ENCODE results near the gene UAP1L1. TPM values are rescaled to one million over a fixed set of nuclear protein-coding genes. Genes with fewer than 3 reads are reported as not detected.

UAP1L1 gene
- total RNA-seq, 1 experiment from 2014 or later: 3.4 TPM

DNA sequence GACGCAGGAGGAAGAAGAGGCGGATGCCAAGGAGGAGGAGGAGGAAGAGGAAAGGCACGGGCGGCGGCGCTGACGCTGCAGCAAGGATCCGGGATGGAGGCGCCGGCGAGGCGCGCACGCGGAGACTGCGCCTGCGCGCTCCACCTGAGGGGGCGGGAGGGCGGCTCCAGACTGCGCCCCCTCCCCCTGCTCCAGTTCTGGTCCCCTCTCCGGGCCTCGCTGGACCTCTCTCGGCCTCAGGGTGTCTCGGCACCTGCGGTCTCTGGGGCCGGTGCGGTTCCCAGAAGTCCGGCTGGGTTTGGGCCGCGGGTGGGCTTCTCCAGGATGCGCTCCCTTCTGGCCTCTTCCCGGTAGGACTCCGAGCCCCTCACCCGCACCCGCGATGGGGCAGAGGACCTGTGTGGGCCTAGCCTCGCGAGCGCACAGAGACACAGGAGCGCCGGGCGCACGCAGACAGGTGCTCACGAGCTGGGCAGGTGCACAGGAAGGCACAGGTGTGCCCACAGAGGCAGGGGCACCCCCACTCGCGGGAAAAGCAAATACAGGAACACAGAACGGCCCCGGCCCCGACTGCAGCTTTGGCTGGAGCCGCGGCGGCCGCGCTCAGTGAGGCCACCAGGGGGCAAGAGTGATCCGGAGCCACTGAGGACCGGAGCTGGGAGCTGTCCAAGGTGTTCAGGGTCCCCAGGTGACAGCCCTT lies 31.1 kb upstream of the UAP1L1 start, which contains the start of gene NPDC1:
TSS of gene NPDC1 (minus strand) at position 90 of the 700 bp plus-strand sequence. CDS start 188 bp downstream, outside the sequence.
- Histone ChIP-seq H3K27ac (no peak within 1 kb of the TSS), H3K27me3 (replicated peaks) (peaks cover 68% of the 10 kb centered on the region), H3K4me3 (no peak within 1 kb of the TSS), H3K36me3 (no peaks in the 10 kb centered on the region), H3K9me3 (replicated peaks) (no peaks in the 10 kb centered on the region), H3K4me1 (replicated peaks) (peaks cover 8% of the 10 kb centered on the region)
- peak; percentile 33 to 68 for DNase-seq (ENCODE audit: low read depth in 1 of 2, low spot score in 2 of 2)

DNA sequence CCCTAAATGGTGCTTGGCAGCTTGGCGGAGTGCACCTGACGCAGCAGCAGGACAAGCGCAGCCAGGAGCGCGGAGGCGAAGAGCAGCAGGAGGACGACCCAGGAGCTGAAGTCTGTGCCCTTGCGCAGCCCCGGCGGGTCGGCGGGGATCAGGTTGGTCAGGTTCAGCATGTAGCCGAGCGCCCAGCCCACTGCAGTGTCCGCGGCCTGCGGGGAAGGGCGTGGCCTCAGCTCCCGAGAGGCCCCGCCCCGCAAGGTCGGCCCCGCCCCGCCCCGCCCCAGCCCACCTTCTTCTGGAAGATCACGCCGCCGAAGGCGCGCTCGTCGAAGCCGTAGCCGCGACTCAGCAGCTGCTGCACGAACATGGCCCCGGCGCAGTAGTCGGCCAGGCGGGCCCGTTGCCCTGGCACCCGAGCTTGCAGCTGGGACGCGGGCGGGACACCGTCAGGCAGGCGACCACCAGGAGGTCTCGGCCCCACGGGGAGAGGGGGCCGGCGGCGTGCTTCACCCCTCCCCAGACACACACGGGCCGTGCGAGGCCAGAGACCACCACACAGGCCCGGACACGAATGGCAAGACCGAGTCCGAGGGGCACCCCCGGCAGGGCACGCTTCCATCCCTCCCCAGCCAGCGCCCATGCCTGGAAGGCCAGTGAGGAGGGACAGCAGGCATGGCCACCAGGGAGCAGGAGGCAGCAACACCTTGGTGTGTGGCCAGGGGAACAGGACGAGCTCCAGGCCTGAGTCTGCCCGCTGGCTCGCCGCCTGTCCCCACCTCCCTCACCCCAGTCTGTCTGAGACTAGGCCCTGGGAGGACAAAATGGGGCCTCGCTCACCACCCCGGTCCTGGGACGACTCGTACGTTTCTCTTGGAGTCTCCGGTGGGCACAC lies 28.4 kb upstream of the UAP1L1 start:
- no peak for DNase-seq (ENCODE audit: low read depth in 1 of 2, low spot score in 2 of 2)
- Histone ChIP-seq H3K27me3 (replicated peaks) (peaks cover 69% of the 10 kb centered on the region), H3K27ac (no peak overlapping the region)

DNA sequence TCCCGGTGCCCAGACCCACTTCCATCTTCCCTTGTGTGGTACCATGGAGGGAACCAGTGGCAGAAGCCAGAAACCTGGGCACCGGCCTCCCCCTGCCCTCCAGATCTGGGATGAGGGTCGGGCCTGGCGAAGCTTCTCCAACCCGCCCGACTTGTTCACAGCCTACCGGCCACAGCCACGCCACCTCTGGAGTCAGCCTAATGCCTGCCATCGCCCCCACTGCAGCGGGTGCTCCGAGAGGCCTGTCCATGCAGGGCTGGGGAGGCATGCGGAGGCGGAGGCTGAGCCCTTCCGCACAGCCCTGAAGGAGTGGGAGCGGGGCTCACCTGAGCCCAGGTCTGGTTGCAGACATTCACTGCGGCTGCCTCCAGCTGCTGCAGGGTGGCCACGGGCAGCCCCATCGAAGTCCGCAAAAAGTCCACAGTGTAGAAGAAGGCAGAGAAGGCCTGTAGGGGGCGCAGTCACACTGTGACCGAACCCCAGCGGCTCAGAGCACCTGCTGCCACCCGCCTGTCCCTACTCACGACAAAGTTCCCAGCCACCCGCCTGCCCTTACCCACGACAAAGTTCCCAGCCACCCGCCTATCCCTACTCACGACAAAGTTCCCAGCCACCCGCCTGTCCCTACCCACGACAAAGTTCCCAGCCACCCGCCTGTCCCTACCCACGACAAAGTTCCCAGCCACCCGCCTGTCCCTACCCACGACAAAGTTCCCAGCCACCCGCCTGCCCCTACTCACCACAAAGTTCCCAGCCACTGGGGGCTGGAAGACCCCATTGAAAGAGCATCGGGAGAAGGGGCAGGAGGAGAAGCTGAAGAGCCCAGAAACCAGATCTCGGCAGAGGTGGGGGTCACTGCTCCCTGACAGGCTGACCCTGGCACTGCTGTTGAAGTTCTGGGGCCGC lies 27.5 kb upstream of the UAP1L1 start:
- Histone ChIP-seq H3K27ac (no peak overlapping the region), H3K4me1 (replicated peaks) (peaks cover 8% of the 10 kb centered on the region), H3K9me3 (replicated peaks) (no peaks in the 10 kb centered on the region), H3K36me3 (no peaks in the 10 kb centered on the region), H3K27me3 (replicated peaks) (peaks cover 68% of the 10 kb centered on the region), H3K4me3 (no peak overlapping the region)
- DNase-seq (ENCODE audit: low read depth in 1 of 2, low spot score in 2 of 2): no peak

More for the DNA sequence above, 28.4 kb upstream of the UAP1L1 start:
- Histone ChIP-seq H3K4me1 (replicated peaks) (peaks cover 8% of the 10 kb centered on the region), H3K4me3 (no peak overlapping the region), H3K9me3 (replicated peaks) (no peaks in the 10 kb centered on the region), H3K36me3 (no peaks in the 10 kb centered on the region)

DNA sequence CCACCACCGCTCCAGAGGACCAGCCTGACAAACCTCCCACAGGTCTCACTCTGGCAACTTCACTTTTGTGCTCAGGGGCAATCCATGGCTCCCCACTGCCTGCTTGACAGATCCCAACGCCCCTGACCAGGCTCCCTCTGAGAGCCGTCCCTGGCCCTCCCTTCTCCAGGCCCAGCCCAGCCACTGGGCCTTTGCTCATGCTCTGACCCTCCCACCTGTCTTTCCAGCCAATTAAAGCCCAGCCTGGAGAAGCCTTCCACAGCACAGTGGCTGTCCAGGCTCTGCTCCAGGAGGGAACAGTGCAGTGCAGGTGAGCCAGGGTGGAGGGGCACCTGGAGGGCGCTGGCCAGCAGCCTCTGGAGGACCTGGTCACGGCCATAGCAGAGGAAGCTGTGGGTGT lies 26.7 kb upstream of the UAP1L1 start:
- H3K27me3 ChIP-seq (replicated peaks): peaks cover 66% of the 10 kb centered on the region
- no peaks in the 10 kb centered on the region for H3K36me3 ChIP-seq
- H3K27ac ChIP-seq: no peak overlapping the region
- no peak overlapping the region for H3K4me3 ChIP-seq
- no peaks in the 10 kb centered on the region for H3K9me3 ChIP-seq (replicated peaks)
- no peak for DNase-seq (ENCODE audit: low read depth in 1 of 2, low spot score in 2 of 2)
- H3K4me1 ChIP-seq (replicated peaks): peaks cover 8% of the 10 kb centered on the region

DNA sequence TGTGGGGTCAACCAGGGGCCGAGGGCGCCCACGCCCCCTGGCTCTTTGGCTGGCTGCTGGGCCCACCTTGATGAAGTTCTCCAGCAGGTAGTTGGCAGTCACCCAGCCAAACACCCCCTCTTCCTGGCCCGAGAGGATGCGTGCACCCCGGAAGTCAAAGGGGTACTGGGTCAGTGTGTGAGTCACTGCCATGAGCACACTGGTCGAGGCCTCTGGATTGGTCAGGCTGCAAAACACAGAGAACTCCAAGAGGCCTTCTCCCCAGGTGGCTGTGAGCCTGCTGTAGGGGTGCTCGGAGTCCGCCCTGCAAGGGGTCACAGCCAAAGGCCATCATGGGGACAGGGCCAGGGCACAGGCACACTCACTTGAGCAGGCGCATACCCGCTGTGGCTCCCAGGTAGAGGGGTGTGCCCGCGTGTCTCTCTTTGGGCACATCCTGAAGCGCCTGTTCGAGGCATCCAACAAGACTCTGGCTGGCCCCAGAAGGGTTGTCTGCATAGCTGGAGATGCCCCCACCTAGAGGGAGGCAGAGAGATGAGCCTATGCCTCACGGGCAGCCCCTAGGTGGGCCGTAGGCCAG lies 26.1 kb upstream of the UAP1L1 start:
- H3K27me3 ChIP-seq (replicated peaks): peaks cover 68% of the 10 kb centered on the region

DNA sequence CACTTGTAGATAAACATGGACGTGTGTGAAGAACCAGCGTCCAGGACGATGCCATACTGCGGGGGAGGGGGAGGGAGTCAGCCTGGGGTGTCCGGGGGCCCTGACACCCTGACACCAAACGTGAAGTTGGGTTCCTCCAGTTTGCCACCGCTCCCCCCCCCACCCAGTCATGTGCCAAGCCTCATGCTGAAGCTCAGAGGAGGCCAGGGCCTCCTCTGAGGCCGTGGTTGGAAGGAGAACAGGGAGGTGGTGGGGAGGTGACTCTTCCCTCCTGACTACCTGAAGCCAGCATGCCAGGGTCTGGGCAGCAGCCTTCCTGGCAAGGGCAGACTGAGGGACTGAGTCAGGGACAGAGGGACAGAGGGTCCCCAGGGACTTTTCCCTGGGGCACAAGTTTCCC lies 25.0 kb upstream of the UAP1L1 start:
- Histone ChIP-seq H3K4me3 (no peak overlapping the region), H3K36me3 (no peaks in the 10 kb centered on the region), H3K27me3 (replicated peaks) (peaks cover 63% of the 10 kb centered on the region), H3K9me3 (replicated peaks) (no peaks in the 10 kb centered on the region), H3K4me1 (replicated peaks) (no peaks in the 10 kb centered on the region), H3K27ac (no peak overlapping the region)
- no peak for DNase-seq (ENCODE audit: low read depth in 1 of 2, low spot score in 2 of 2)

More for the DNA sequence above, 26.1 kb upstream of the UAP1L1 start:
- Histone ChIP-seq H3K4me3 (no peak overlapping the region), H3K9me3 (replicated peaks) (no peaks in the 10 kb centered on the region), H3K4me1 (replicated peaks) (peaks cover 3% of the 10 kb centered on the region), H3K27ac (no peak overlapping the region), H3K36me3 (no peaks in the 10 kb centered on the region)
- DNase-seq (ENCODE audit: low read depth in 1 of 2, low spot score in 2 of 2): no peak

DNA sequence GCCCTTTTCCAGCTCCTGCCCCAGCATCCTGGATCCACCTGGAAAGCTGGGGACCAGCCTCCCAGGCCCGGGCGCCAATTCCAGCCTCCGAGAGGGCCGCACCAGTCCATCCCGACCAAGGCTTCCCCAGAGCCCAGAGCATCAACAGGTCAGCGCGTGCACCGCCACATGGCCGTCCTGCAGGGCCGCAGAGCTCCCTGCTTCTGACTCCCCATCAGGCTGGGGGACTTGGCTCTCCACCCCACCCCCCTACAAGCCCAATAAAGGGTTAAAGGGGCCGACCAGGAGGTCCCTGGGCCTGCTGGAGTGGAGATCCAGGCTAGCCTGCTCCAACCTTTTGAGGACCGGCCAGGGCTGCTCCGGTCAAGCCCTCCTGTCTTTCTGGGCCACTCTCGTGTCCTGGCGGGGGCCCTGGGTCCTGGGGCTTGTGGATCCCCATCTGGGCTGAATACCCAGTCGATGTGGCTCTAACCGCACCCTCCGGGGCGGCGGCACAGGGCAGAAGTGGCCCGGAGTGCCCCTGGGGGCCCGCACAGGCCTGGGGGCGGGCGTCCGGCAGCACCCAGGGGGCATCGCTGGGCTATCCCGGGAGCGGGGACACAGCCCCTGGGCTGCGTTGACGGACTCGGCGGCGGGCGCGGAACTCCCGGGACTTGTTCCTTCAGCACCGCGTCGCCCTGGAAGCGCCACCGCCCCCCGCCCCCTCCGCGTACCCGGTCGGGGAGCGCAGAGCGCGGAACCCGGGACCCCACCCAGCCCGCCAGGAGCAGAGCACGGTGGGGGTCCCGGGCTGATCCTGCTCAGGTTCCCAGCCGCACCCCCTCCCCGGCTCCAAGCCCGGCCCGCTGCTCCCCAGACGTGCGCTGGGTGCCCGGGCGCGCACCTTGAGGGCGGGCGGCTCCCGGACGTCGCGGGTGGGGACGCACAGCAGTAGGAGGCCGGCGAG lies 24.0 kb upstream of the UAP1L1 start:
- no peak for DNase-seq (ENCODE audit: low read depth in 1 of 2, low spot score in 2 of 2)
- no peak overlapping the region for H3K27ac ChIP-seq
- H3K4me3 ChIP-seq: no peak overlapping the region
- peaks cover 64% of the 10 kb centered on the region for H3K27me3 ChIP-seq (replicated peaks)
- no peaks in the 10 kb centered on the region for H3K9me3 ChIP-seq (replicated peaks)
- no peaks in the 10 kb centered on the region for H3K4me1 ChIP-seq (replicated peaks)
- no peaks in the 10 kb centered on the region for H3K36me3 ChIP-seq

DNA sequence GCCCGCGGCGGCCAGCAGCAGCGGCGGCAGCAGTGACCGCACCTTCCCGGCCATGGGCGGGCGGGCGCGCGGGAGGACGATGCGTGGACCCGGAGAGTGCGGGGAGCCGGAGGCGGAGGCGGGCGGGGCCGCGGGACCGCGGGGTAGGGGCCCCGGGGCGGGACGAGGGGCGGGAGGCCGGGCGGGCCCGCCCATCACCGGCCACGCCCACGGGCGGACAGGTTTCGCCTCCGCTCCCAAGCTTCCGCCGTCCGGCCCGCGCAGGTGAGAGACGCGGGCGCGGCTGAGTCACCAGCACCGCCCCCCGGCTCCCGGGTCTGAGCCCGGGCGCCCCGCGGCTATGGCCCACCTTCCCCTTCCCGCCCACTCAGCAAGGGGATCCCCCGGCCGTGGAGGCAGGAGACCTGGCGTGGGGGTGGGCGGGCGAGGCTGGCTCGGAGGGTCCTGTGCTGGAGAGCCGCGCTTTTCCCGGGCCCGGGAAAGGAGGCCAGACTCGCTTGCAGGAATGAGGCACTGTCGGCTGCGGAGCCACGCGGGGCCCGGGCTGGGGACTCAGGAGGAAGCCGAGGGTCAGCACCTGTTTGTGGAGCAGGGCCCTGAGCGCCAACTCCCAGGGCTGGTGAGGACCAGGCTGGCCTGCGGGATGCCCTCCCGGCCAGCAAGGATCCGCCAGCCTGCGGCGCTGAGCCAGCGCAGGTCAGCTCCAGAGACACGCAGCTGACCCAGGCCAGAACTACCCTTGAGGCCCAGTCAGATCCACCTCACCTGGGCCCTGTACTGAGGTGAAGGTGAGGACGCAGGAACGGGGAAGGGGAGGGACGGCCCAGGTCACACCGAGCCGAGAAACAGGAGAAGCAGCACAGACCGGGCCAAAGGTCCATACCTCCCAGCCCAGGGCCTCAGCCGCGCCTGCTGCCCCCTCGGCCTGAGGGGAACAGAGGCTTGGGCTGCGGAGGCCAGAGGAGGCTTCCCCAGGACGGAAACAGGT lies 23.1 kb upstream of the UAP1L1 start, which contains the start of gene ENTPD2:
TSS of gene ENTPD2 (minus strand) at position 118 of the 988 bp plus-strand sequence. CDS start at position 54, 64 bp downstream.
- no peaks in the 10 kb centered on the region for H3K36me3 ChIP-seq
- no peaks in the 10 kb centered on the region for H3K4me1 ChIP-seq (replicated peaks)
- peaks cover 64% of the 10 kb centered on the region for H3K27me3 ChIP-seq (replicated peaks)
- H3K4me3 ChIP-seq: no peak within 1 kb of the TSS
- no peak for DNase-seq (ENCODE audit: low read depth in 1 of 2, low spot score in 2 of 2)
- no peak within 1 kb of the TSS for H3K27ac ChIP-seq
- no peaks in the 10 kb centered on the region for H3K9me3 ChIP-seq (replicated peaks)

DNA sequence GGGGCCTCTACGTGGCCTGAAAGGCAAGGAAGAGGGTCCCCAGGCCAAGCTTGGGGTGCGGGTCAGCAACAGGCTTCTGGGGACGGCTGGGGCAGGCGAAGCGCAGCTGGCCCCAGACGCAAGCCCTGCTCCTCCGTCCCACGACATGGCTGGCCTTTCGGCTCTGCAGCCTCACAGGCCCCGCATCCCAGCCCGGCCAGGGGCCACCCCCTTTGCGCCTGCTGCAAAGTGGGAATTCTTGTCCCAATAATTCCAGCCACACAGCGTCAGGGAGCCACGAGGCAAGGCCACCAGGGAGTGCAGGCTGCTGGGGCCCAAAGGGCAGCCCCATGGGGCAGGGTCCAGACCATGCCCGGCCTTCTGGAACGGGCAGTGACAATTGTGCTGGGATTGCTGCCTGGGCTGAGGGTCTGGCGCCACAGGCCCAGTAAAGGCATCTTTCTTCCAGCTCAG lies 22.4 kb upstream of the UAP1L1 start:
- Histone ChIP-seq H3K9me3 (replicated peaks) (no peaks in the 10 kb centered on the region), H3K27ac (no peak overlapping the region), H3K4me1 (replicated peaks) (no peaks in the 10 kb centered on the region), H3K27me3 (replicated peaks) (peaks cover 58% of the 10 kb centered on the region), H3K4me3 (no peak overlapping the region), H3K36me3 (no peaks in the 10 kb centered on the region)
- DNase-seq (ENCODE audit: low read depth in 1 of 2, low spot score in 2 of 2): no peak

DNA sequence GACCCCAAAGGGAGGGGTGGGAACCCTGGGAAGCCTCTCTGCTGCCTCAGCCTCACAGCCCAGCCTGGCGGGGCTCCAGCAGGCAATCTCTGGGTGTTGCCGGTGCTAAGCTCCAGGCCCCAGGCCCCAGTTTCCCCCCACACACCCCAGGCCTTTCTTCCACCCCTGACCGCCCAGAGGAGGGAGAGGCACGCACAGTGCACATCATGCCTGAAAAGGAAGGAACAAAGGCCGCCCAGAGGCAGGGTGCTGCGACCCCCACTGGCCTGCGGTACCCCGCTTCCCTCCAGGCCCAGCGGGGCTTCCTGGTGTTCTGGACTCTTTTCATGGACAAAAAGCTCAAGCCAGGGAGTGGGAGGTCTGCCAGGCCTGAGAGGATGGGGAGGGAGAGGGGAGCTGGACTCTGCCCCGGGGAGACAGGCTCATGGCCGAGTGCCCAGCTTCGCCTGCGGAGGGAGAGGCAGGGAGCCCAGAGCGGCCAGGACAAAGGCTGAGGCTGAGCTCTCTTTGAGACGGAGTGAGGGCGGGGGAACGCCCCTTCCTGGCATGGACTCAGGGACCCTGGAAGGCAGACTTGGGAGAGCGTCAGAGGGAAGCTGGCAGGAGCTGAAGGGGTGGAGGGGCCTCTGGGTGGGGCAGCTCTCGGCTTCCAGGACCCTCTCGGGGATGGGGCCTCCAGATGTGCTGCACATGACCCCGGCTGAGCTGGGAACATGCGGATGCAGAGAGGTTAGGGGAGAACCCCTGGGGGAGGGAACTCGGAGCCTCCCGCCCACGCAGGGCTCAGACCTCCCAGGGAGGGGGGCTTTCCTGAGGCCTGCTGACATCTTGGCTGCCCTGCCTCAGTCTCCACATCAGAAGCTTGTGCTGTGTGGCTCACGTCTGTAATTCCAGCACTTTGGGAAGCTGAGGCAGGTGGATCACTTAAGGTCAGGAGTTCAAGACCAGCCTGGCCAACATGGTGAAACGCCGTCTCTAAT lies 21.6 kb upstream of the UAP1L1 start:
- Histone ChIP-seq H3K4me1 (replicated peaks) (no peaks in the 10 kb centered on the region), H3K4me3 (no peak overlapping the region), H3K27me3 (replicated peaks) (peaks cover 54% of the 10 kb centered on the region), H3K36me3 (no peaks in the 10 kb centered on the region), H3K9me3 (replicated peaks) (no peaks in the 10 kb centered on the region), H3K27ac (no peak overlapping the region)
- no peak for DNase-seq (ENCODE audit: low read depth in 1 of 2, low spot score in 2 of 2)
